NCI-H146 treated with DMSO at 0.1 percent for 48 hours (cell line): ENCODE results near the gene PRG2.
"Not testable (repeated sequence)": the region's sequence is repeated elsewhere in the genome, so short reads cannot be mapped to it uniquely, and the experiment has no call there.

Experiments
- DNase-seq: peaks from one replicate; lab custom pipeline; 2025; ENCODE audit not compliant: unreplicated experiment; lab: John Stamatoyannopoulos, UW

The PRG2 gene

GRCh38 chr11:57421066-57421465, 30.6 kb upstream of the PRG2 start:
- DNase-seq = no peak

GRCh38 chr11:57419146-57419545, 28.7 kb upstream of the PRG2 start:
- DNase-seq = no peak

DNA sequence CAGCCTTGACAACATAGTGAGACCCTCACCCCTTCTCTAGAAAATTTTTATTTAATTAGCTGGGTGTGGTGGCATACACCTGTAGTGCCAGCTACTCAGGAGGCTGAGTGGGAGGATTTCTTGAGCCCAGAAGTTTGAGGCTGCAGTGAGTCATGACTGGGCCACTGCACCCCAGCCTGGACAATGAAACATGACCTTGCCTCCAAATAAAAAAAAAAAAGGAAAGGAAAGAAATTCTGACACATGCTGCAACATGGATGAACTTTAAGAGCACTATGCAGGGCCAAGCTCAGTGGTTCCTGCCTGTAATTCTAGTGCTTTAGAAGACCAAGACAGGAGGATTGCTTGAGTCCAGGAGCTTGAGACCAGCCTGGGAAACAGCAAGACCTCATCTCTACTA, 27.7 kb upstream of the PRG2 start:
- no peak for DNase-seq

DNA sequence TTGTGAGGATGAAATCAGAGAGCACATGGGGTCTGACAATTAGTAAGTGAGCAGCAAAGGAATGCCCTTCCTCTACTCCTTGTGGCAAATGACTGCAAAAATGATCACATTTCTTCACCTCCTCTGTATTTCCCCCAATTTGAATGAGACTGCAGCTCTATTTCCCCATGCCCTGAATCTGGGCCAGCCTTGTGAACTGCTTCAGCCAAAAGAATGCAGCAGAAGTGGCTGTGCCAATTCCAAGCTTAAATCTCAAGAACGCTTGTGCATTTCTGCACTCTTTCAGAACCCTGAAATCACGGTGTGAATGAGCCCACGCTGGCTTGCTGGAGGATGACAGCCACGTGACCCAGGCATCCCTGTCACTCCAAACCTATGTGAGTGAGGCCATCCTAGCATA, 26.6 kb upstream of the PRG2 start:
- DNase-seq = no peak

GRCh38 chr11:57416436-57416835, 26.0 kb upstream of the PRG2 start:
- no peak for DNase-seq

GRCh38 chr11:57414612-57415212, 24.3 kb upstream of the PRG2 start:
- no peak for DNase-seq

DNA sequence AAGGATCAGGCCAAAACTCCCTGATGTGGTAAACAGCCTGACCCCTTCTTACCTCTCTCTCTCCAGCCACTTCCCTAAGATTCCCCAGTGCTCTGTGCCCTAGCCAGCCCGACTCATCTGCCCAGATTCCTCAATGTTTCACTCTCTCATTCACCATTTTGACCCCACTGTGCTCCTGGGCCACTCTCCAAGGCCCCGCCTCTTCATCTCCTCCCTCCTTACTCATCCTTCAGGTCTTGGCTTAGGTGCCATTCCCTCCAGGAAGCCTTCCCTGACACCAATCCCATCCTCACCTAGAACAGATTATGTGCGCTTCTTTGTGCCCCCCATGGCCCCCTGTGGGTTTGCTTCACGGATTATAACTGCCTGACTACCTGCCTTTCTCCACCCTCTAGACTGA, 23.2 kb upstream of the PRG2 start:
- no peak for DNase-seq

- no peak for DNase-seq
Measured at GRCh38 chr11:57410287-57410686, 19.8 kb upstream of the PRG2 start.

DNA sequence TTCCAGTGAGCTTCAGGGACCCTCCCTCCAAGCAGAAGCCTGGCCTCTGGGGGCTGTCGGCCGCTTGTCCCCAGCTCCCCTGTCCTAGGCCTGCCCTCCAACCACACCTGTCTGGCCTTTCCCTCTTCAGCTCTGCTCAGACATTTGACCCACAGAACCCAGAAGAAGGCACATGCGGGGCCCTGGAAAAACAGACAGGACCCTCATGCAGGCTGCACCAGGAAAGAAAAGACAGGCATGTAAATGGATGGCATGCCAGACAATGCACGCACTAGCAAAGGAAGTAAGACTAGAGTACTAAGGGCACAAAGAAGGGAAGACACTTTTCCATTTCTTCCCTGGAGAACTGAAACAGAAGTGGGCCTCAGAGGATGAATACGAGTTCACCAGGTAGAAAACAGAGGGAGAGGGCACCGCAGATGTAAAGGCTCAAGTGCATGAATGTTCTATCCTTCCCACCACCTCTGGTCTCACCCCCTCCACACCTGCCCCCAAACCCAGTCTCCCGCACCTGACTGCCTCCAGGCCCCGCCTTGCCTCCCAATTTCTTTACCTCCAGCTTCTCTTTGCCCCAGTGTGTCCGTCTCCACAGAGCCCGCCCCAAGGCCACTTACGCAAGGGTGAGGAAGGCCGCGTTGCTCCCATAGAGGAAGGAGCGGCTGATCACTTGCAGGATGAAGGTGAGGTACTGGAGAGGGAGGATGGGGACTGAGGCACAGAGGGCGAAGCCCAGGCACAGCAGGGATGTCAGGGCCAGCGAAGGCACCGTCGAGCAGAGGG, 19.1 kb upstream of the PRG2 start:
- no peak for DNase-seq

GRCh38 chr11:57408771-57409170, 18.3 kb upstream of the PRG2 start:
- DNase-seq = no peak

DNA sequence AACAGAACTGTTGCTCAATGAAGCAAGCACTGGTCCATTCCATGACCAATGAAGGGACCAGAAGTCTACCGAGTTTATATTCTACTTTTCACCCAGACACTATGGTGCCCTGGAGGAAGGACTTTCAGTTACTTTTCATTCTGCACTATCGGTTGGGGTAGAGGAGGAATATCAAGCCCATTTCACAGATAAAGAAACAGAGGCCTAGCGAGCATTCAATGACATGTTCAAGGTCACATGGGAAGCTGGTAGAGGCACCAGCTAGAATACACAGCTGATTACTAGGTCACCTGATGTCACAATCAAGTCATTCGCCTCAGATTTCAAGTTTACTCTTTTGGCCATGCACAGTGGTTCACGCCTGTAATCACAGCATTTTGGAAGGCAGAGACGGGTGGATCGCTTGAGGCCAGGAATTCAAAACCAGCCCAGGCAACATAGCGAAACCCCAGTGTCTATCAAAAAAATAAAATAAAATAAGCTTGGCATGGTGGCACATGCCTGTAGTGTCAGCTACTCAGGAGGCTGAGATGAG, 17.6 kb upstream of the PRG2 start:
- DNase-seq = no peak

- DNase-seq = no peak
Measured at GRCh38 chr11:57407010-57407920, 16.8 kb upstream of the PRG2 start.

DNA sequence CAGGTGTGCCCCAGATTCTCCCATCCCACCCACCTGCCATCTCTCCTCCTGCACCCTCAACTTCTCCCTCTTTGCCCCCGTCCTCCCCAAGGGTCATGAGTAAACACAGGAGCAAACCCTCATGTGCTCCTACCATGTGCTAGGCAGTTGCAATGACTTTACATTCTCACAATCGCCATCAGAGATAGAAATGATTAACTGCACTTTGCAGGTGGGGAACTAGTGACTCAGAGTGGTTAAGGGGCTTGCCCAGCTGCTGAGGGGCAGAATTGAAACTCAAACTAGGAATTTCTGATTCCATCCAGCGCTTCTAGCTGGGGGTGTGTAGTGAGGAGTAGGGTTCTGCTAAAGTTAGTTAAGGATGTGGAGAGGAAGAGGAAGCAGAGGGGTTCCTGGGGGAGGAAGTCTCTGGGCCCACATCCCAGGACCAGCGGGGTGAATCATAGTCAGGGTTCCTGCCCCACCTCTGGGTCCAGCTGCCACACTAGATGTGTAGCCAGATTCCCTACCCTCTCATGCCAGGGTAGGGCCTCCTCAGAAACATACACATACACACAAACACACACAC, 16.0 kb upstream of the PRG2 start:
- no peak for DNase-seq

GRCh38 chr11:57405271-57405860, 14.9 kb upstream of the PRG2 start:
- DNase-seq = no peak

DNA sequence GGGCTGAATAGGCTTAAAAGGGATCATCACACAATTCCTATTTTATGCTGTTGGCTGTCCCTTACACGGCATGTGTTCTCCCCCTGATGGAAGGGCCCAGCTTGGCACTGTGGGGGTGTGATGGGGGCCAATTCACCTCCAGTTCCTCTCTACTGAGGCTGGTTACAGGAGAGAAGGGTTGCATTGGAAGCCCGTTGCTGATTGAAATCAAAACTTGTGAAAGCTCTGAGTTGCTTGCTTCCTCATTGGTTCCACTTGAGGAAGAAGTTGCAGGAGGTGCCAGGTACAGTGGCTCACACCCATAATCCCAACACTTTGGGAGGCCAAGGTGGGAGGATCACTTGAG, 13.3 kb upstream of the PRG2 start:
- DNase-seq = no peak

DNA sequence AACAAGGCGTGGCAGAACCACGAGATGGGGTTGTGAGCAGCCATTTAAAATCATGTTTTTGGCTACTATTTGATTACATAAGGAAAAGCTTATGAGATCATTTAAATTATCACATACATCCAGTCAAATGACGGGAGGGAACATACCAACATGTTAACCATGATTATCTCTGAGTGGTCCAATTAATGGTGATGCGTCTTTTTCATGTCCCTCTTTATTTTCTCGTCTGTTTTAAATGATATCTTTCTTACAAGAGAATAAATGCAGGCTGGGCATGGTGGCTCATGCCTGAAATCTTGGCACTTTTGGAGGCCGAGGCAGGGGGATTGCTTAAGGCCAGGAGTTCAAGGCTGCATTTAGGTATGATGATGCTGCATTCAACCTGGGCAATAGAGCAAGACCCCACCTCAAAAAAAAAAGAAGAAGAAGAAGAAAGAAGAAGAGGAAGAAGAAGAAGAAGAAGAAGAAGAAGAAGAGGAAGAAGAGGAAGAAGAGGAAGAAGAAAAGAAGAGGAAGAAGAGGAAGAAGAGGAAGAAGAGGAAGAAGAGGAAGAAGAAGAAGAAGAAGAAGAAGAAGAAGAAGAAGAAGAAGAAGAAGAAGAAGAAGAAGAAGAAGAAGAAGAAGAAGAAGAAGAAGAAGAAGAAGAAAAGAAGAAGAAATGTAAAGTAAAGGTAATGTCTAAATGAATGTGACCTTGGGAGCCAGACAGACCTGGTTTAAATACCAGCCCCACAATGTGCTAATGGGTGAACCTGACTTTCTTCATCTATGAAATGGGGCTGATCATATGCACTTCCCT, 12.8 kb upstream of the PRG2 start:
- not testable (repeated sequence) for DNase-seq

- DNase-seq = no peak
Measured at GRCh38 chr11:57402188-57403002, 11.9 kb upstream of the PRG2 start.

GRCh38 chr11:57399972-57400578, 9.6 kb upstream of the PRG2 start:
- no peak for DNase-seq

DNA sequence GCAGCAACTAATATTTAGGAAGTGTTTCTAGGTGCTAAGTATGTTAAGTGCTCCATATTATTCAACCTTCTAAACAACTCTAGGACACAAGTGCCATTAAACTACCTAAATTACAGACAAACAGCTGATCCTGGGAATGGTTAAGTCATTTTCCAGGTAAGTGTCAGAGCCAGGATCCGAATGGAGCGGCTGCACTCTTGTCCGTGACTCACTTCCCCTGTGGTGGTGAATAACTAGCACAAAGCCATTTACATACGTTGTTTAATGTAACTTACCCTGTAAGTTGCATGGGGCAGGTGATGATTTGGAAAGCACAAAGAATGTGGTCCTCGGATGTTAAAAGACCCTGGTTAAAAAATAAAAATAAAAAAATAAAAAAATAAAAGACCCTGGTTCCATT, 8.8 kb upstream of the PRG2 start:
- DNase-seq = no peak
